GM12878 (cell line): Measurements from ENCODE around the gene MIR17HG. TPM values are rescaled to one million over a fixed set of nuclear protein-coding genes. Genes with fewer than 3 reads are reported as not detected.
"Not testable (repeated sequence)": the region's sequence is repeated elsewhere in the genome, so short reads cannot be mapped to it uniquely, and the experiment has no call there.

ENCODE experiments used
- ATAC-seq: fragments of 200-7000 bp; cut with Tn5 transposase; 3 replicates; pipeline ENCODE4 v1.9.1; 2020; ENCODE audit warnings: mild to moderate bottlenecking, moderate library complexity
- BruUV-seq: library from RNA; stranded (reverse); fragments of 400-500 nt; replicated peaks from 2 replicates; lab custom pipeline; 2021; lab: Mats Ljungman, UMichigan
- CTCF ChIA-PET: fragments of 300-600 bp; sonication (Branson Sonifier 250); formaldehyde crosslinking; extraction: SDS; loops from one replicate; lab custom pipeline; 2021; ENCODE audit warnings: inconsistent platforms; lab: Yijun Ruan, JAX
- POLR2A ChIA-PET: fragments of 350-600 bp; formaldehyde crosslinking; extraction: SDS; loops from one replicate; lab custom pipeline; 2021; ENCODE audit warnings: inconsistent platforms; lab: Charles Lee
- RAD21 ChIA-PET: fragments of 300-600 bp; sonication (Branson Sonifier 250); formaldehyde crosslinking; loops from one replicate; lab custom pipeline; 2023; ENCODE audit warnings: antibody characterized with exemption; ENCODE audit not compliant: unreplicated experiment; lab: Charles Lee
- SMC1A ChIA-PET: fragments of 300-600 bp; sonication (Branson Sonifier 250); formaldehyde crosslinking; loops from one replicate; lab custom pipeline; 2023; ENCODE audit not compliant: unreplicated experiment, uncharacterized antibody; lab: Charles Lee
- DNase-seq: peaks from one replicate; pipeline ENCODE4 v3.0.0-alpha.2; 2011; ENCODE audit warnings: low read depth, low spot score
- FAIRE-seq: peaks from 3 replicates; lab custom pipeline; 2011; peaks lifted over from hg19 to GRCh38; lab: Jason Lieb, UNC
- H2AFZ ChIP-seq: 2 replicates; pipeline ENCODE4 v1.6.0; 2011; ENCODE audit warnings: low read depth, low read length, control low read depth; ENCODE audit not compliant: control insufficient read depth
- H3K27ac ChIP-seq: 2 replicates; pipeline ENCODE4 v1.5.1; 2011; ENCODE audit warnings: control low read depth; ENCODE audit not compliant: control insufficient read depth, insufficient read depth
- H3K27me3 ChIP-seq, 2 experiments: replicated peaks in 1 of 2; 2 replicates each; pipeline versions ENCODE4 v1.6.0 to v1.6.1; 2011; ENCODE audit warnings: low read length in 1 of 2; ENCODE audit not compliant: control insufficient read depth in 2 of 2, insufficient read depth in 2 of 2
- H3K36me3 ChIP-seq, 2 experiments: 2 replicates each; pipeline ENCODE4 v1.5.1; 2011; ENCODE audit warnings: low read length in 1 of 2; ENCODE audit not compliant: control insufficient read depth in 2 of 2, insufficient read depth in 2 of 2
- H3K4me1 ChIP-seq: 2 replicates; pipeline ENCODE4 v1.6.1; 2011; ENCODE audit warnings: mild to moderate bottlenecking, low read length, moderate library complexity, mixed read lengths; ENCODE audit not compliant: control insufficient read depth, insufficient read depth
- H3K4me2 ChIP-seq: 2 replicates; pipeline ENCODE4 v1.6.0; 2011; ENCODE audit warnings: control low read depth; ENCODE audit not compliant: control insufficient read depth, insufficient read depth
- H3K4me3 ChIP-seq: fragments of 200-600 bp; sonication (generic); 2 replicates; pipeline ENCODE4 v1.5.1; 2016
- H3K79me2 ChIP-seq: 2 replicates; pipeline ENCODE4 v1.6.0; 2011; ENCODE audit warnings: low read length; ENCODE audit not compliant: control insufficient read depth, insufficient read depth
- H3K9ac ChIP-seq: 2 replicates; pipeline ENCODE4 v1.8.0; 2011; ENCODE audit warnings: low read length, control low read depth, mixed read lengths; ENCODE audit not compliant: control insufficient read depth, insufficient read depth
- H3K9me3 ChIP-seq: replicated peaks from 3 replicates; pipeline ENCODE4 v1.5.1; 2011; ENCODE audit warnings: mild to moderate bottlenecking, low read length; ENCODE audit not compliant: control insufficient read depth, insufficient read depth
- H4K20me1 ChIP-seq: 2 replicates; pipeline ENCODE4 v1.6.0; 2011; ENCODE audit not compliant: control insufficient read depth, insufficient read depth
- CBX5 ChIP-seq: sonication (generic); IDR thresholded peaks from 2 replicates; pipeline ENCODE4 v1.6.1; 2016; ENCODE audit warnings: low read depth, moderate library complexity, mild to moderate bottlenecking, inconsistent platforms
- CEBPB ChIP-seq, 2 experiments: fragments of 150-350 bp in 1 of 2; IDR thresholded peaks; 2 replicates each; pipeline ENCODE4 v1.6.1; 2012 to 2014; ENCODE audit warnings: low read depth in 2 of 2, low read length in 2 of 2, borderline replicate concordance in 1 of 2, inconsistent platforms in 1 of 2
- KDM1A ChIP-seq: fragments of 200-600 bp; sonication (generic); IDR thresholded peaks from 2 replicates; pipeline ENCODE4 v1.6.1; 2016; ENCODE audit warnings: borderline replicate concordance
- MYB ChIP-seq: fragments of 150-350 bp; IDR thresholded peaks from 2 replicates; pipeline ENCODE4 v1.6.1; 2014; ENCODE audit warnings: mild to moderate bottlenecking, low read depth, low read length, borderline replicate concordance
- SMAD1 ChIP-seq: fragments of 450-650 bp; IDR thresholded peaks from 2 replicates; pipeline ENCODE4 v1.6.1; 2018; ENCODE audit warnings: mild to moderate bottlenecking, low read depth; ENCODE audit not compliant: partially characterized antibody
- STAT3 ChIP-seq: IDR thresholded peaks from 2 replicates; pipeline ENCODE4 v1.6.1; 2011; ENCODE audit warnings: low read depth, low read length, improper control_type of control experiment
- ZNF384 ChIP-seq: IDR thresholded peaks from 2 replicates; pipeline ENCODE4 v1.6.1; 2012; ENCODE audit warnings: low read depth, mild to moderate bottlenecking, low read length, improper control_type of control experiment, borderline replicate concordance
- ZNF687 ChIP-seq: fragments of 450-650 bp; IDR thresholded peaks from 2 replicates; pipeline ENCODE4 v1.6.1; 2017; ENCODE audit warnings: mild to moderate bottlenecking, moderate library complexity
- WGBS: methylation state at CpG from one replicate; pipeline ENCODE4 v1.1.6; 2016; ENCODE audit warnings: low lambda C conversion rate; ENCODE audit not compliant: insufficient replicate concordance, insufficient coverage; ENCODE audit errors: missing lambda C conversion rate; 5-methylcytosine and 5-hydroxymethylcytosine counted together
- in situ Hi-C: fragments of 300-500 bp; cut with MboI; formaldehyde crosslinking; loops from 9 replicates; pipeline ENCODE4 v1.14.3; 2018; ENCODE audit warnings: mixed read lengths
- intact Hi-C: fragments of 100-400 bp; cut with micrococcal nuclease; formaldehyde crosslinking; loops from one replicate; pipeline ENCODE4 v1.14.2; 2022; ENCODE audit not compliant: unreplicated experiment
- polyA plus RNA-seq, 11 experiments: library from polyadenylated mRNA; depleted of rRNA in 4 of 11; unstranded in 6 of 11; stranded (reverse) in 5 of 11; fragments of >200 nt; fragmentation: Nextera tagmentation in 4 of 11; fragmentation: Illumina TruSeq in 1 of 11; extraction: Ambion mirVana in 4 of 11; extraction: Trizol in 1 of 11; gene quantifications; 1 replicate in 1 of 11; 2 replicates in 10 of 11; pipeline versions ENCODE4 v1.2.1 to v1.2.3, GENCODE V29; 2011 to 2016; ENCODE audit warnings: inconsistent platforms in 2 of 11, missing spikeins in 2 of 11, low read depth in 1 of 11
- total RNA-seq, 4 experiments: library from RNA; depleted of rRNA in 3 of 4; stranded (reverse); fragments of >200 nt in 3 of 4; fragmentation: Illumina TruSeq in 1 of 4; extraction: Trizol in 1 of 4; gene quantifications; 2 replicates each; pipeline versions ENCODE4 v1.2.1 to v1.2.3, GENCODE V29; 2013 to 2021
- TF ChIP-seq, protein P1 (sequence below): fragments of 150-350 bp; IDR thresholded peaks from 2 replicates; pipeline ENCODE4 v1.6.1; 2014; ENCODE audit warnings: mild to moderate bottlenecking, low read depth, low read length
- TF ChIP-seq, protein P2 (sequence below): fragments of 150-350 bp; IDR thresholded peaks from 2 replicates; pipeline ENCODE4 v1.6.1; 2016; ENCODE audit warnings: low read depth, low read length

The MIR17HG gene
- total and polyA plus RNA-seq, 10 of the 15 experiments (the other 5 are each of a cell fraction or from before 2014, with no cell fraction given), result 4.4 to 37.7 (median 15.1) TPM

DNA sequence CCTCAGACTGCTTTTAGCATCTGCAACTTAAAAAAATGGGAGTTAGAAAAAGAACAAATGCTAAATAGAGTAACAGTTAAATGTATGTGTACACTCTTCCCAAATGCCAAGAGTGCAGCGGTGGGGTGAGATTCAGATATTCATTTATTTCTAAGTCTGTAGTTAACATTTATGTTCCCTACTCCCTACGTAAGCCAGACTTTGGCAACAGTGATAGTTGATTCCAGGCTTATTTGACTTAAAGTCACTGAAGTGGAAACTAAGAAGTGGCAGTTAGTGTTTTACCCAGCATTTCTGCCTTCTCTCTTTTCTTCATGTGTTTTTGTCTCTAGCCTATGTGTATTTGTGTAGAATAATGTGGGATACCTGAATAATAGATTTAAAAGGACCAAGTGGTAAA lies 4.5 kb downstream of the MIR17HG start (continued):
- no peak for TF ChIP-seq MYB
- no peak for TF ChIP-seq ZNF687
- no peak for TF ChIP-seq CEBPB (IDR thresholded peaks at IDR 0.05; ENCODE audit: borderline replicate concordance in 1 of 2, low read depth in 2 of 2, low read length in 2 of 2)
- TF ChIP-seq, protein P1, sequence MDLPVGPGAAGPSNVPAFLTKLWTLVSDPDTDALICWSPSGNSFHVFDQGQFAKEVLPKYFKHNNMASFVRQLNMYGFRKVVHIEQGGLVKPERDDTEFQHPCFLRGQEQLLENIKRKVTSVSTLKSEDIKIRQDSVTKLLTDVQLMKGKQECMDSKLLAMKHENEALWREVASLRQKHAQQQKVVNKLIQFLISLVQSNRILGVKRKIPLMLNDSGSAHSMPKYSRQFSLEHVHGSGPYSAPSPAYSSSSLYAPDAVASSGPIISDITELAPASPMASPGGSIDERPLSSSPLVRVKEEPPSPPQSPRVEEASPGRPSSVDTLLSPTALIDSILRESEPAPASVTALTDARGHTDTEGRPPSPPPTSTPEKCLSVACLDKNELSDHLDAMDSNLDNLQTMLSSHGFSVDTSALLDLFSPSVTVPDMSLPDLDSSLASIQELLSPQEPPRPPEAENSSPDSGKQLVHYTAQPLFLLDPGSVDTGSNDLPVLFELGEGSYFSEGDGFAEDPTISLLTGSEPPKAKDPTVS, result no peak
- no peak for TF ChIP-seq CBX5
- TF ChIP-seq ZNF384, result no peak
- no peak for TF ChIP-seq SMAD1
- TF ChIP-seq, protein P2, sequence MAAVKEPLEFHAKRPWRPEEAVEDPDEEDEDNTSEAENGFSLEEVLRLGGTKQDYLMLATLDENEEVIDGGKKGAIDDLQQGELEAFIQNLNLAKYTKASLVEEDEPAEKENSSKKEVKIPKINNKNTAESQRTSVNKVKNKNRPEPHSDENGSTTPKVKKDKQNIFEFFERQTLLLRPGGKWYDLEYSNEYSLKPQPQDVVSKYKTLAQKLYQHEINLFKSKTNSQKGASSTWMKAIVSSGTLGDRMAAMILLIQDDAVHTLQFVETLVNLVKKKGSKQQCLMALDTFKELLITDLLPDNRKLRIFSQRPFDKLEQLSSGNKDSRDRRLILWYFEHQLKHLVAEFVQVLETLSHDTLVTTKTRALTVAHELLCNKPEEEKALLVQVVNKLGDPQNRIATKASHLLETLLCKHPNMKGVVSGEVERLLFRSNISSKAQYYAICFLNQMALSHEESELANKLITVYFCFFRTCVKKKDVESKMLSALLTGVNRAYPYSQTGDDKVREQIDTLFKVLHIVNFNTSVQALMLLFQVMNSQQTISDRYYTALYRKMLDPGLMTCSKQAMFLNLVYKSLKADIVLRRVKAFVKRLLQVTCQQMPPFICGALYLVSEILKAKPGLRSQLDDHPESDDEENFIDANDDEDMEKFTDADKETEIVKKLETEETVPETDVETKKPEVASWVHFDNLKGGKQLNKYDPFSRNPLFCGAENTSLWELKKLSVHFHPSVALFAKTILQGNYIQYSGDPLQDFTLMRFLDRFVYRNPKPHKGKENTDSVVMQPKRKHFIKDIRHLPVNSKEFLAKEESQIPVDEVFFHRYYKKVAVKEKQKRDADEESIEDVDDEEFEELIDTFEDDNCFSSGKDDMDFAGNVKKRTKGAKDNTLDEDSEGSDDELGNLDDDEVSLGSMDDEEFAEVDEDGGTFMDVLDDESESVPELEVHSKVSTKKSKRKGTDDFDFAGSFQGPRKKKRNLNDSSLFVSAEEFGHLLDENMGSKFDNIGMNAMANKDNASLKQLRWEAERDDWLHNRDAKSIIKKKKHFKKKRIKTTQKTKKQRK, result no peak
- TF ChIP-seq STAT3, result no peak
- TF ChIP-seq KDM1A, result no peak
- TF ChIP-seq, all 136 proteins: peak for 0

DNA sequence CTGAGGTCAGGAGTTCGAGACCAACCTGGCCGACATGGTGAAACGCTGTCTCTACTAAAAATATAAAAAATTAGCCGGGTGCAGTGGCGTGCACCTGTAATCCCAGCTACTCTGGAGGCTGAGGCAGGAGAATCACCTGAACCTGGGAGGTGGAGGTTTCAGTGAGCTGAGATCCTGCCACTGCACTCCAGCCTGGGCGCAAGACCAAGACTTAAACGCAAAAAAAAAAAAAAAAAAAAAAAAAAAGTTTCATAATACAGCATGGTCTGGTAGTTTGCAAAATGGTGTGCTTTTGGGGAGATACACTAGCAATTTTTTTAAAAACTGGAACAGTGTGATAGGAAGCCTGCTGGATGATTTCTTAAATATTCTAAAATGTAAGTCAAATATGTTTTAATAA lies 5.4 kb downstream of the MIR17HG start:
- H3K27me3 ChIP-seq, H2AFZ ChIP-seq, BruUV-seq, H4K20me1 ChIP-seq, H3K4me1 ChIP-seq, ATAC-seq, H3K4me2 ChIP-seq, FAIRE-seq, H3K27ac ChIP-seq, intact Hi-C loops, DNase-seq, H3K9me3 ChIP-seq, H3K9ac ChIP-seq, in situ Hi-C loops: not testable (repeated sequence)
- peaks cover 59% of the 10 kb centered on the region for H3K79me2 ChIP-seq
- H3K36me3 ChIP-seq, result peaks cover 4 to 45% of the 10 kb centered on the region in 2 experiments; a peak in 3 of 4 replicates
- RAD21 ChIA-PET, result interaction anchor here (0.7 to 1.7 kb wide), 3 partner anchors 39 to 196 kb away, joined by 4 to 5 read pairs (median 5); no protein-coding TSS in a partner anchor
- POLR2A ChIA-PET, result interaction anchor here (0.7 to 0.8 kb wide), 2 partner anchors 34 to 40 kb away, joined by 5 to 7 read pairs; no protein-coding TSS in a partner anchor
- SMC1A ChIA-PET, result interaction anchor here (0.6 to 4.3 kb wide), 3 partner anchors 7 to 39 kb away, joined by 3 to 57 read pairs (median 9); no protein-coding TSS in a partner anchor
- CTCF ChIA-PET, result interaction anchor here (0.9 to 4.5 kb wide), 3 partner anchors 14 to 40 kb away, joined by 3 to 43 read pairs (median 8); no protein-coding TSS in a partner anchor
- 98% methylated on average over 5 of the region's 7 CpGs for WGBS
- H3K4me3 ChIP-seq, result peak overlapping the region; percentile 91; the same call in 1 of the 2 replicates
